Measurements from ENCODE around the gene SUMF2.
"Not testable (repeated sequence)": the region's sequence is repeated elsewhere in the genome, so short reads cannot be mapped to it uniquely, and the experiment has no call there.

Gene SUMF2

GRCh38 chr7:56026538-56026937, 37.5 kb upstream of the SUMF2 start:
- TF ChIP-seq CTCF (IDR thresholded peaks at IDR 0.05; ENCODE audit: low read length) (no peak), EZH2 (IDR thresholded peaks at IDR 0.05; ENCODE audit: borderline replicate concordance, low read length) (no peak)
- Histone ChIP-seq H3K27me3 (ENCODE audit: insufficient read depth, low read length) (no peaks in the 10 kb centered on the region), H4K20me1 (ENCODE audit: insufficient read depth, low read length) (no peaks in the 10 kb centered on the region), H2AFZ (ENCODE audit: low read length) (no peak overlapping the region), H3K79me2 (ENCODE audit: insufficient read depth, low read length) (no peaks in the 10 kb centered on the region), H3K9me2 (ENCODE audit: low read depth, low read length) (no peaks in the 10 kb centered on the region), H3K9me3 (ENCODE audit: low read length) (no peaks in the 10 kb centered on the region), H3F3A (ENCODE audit: insufficient read depth, low read length) (no peaks in the 10 kb centered on the region), H3K4me2 (ENCODE audit: low read length) (no peak overlapping the region), H3K4me3 (ENCODE audit: low read depth, low read length, poor library complexity, severe bottlenecking) (no peak overlapping the region), H3K9ac (ENCODE audit: low read length) (no peak overlapping the region), H3K4me1 (ENCODE audit: insufficient read depth, low read length, severe bottlenecking) (no peaks in the 10 kb centered on the region), H3K36me3 (ENCODE audit: insufficient read depth, low read length) (peaks cover 51% of the 10 kb centered on the region), H3K27ac (ENCODE audit: low read depth, low read length, poor library complexity, severe bottlenecking) (no peak overlapping the region)

- no peaks in the 10 kb centered on the region for H3F3A ChIP-seq (ENCODE audit: insufficient read depth, low read length)
- H2AFZ ChIP-seq (ENCODE audit: low read length): no peak overlapping the region
- TF ChIP-seq CTCF (IDR thresholded peaks at IDR 0.05; ENCODE audit: low read length) (no peak), EZH2 (IDR thresholded peaks at IDR 0.05; ENCODE audit: borderline replicate concordance, low read length) (no peak)
- H3K27ac ChIP-seq (ENCODE audit: low read depth, low read length, poor library complexity, severe bottlenecking): no peak overlapping the region
- no peaks in the 10 kb centered on the region for H3K27me3 ChIP-seq (ENCODE audit: insufficient read depth, low read length)
- no peaks in the 10 kb centered on the region for H3K9me3 ChIP-seq (ENCODE audit: low read length)
- no peaks in the 10 kb centered on the region for H3K9me2 ChIP-seq (ENCODE audit: low read depth, low read length)
- no peak overlapping the region for H3K4me2 ChIP-seq (ENCODE audit: low read length)
- no peaks in the 10 kb centered on the region for H4K20me1 ChIP-seq (ENCODE audit: insufficient read depth, low read length)
- no peak overlapping the region for H3K9ac ChIP-seq (ENCODE audit: low read length)
- no peak overlapping the region for H3K4me3 ChIP-seq (ENCODE audit: low read depth, low read length, poor library complexity, severe bottlenecking)
- H3K79me2 ChIP-seq (ENCODE audit: insufficient read depth, low read length): no peaks in the 10 kb centered on the region
- H3K36me3 ChIP-seq (ENCODE audit: insufficient read depth, low read length): peaks cover 56% of the 10 kb centered on the region
- peaks cover 12% of the 10 kb centered on the region for H3K4me1 ChIP-seq (ENCODE audit: insufficient read depth, low read length, severe bottlenecking)
Observed at GRCh38 chr7:56028942-56029630, 35.0 kb upstream of the SUMF2 start.

- Histone ChIP-seq H3K9me3 (ENCODE audit: low read length) (no peaks in the 10 kb centered on the region), H3K9me2 (ENCODE audit: low read depth, low read length) (no peaks in the 10 kb centered on the region), H3K27me3 (ENCODE audit: insufficient read depth, low read length) (no peaks in the 10 kb centered on the region), H3K9ac (ENCODE audit: low read length) (no peak overlapping the region), H3K4me3 (ENCODE audit: low read depth, low read length, poor library complexity, severe bottlenecking) (no peak overlapping the region), H3K4me2 (ENCODE audit: low read length) (no peak overlapping the region), H3K36me3 (ENCODE audit: insufficient read depth, low read length) (peaks cover 51% of the 10 kb centered on the region), H3K27ac (ENCODE audit: low read depth, low read length, poor library complexity, severe bottlenecking) (no peak overlapping the region), H3F3A (ENCODE audit: insufficient read depth, low read length) (no peaks in the 10 kb centered on the region), H3K4me1 (ENCODE audit: insufficient read depth, low read length, severe bottlenecking) (peaks cover 23% of the 10 kb centered on the region), H4K20me1 (ENCODE audit: insufficient read depth, low read length) (no peaks in the 10 kb centered on the region), H2AFZ (ENCODE audit: low read length) (no peak overlapping the region), H3K79me2 (ENCODE audit: insufficient read depth, low read length) (no peaks in the 10 kb centered on the region)
- no peak for TF ChIP-seq CTCF (IDR thresholded peaks at IDR 0.05; ENCODE audit: low read length)
- no peak for TF ChIP-seq EZH2 (IDR thresholded peaks at IDR 0.05; ENCODE audit: borderline replicate concordance, low read length)
Observed at GRCh38 chr7:56030340-56030739, 33.7 kb upstream of the SUMF2 start.

- Histone ChIP-seq H3K36me3 (ENCODE audit: insufficient read depth, low read length) (peaks cover 41% of the 10 kb centered on the region), H3K4me1 (ENCODE audit: insufficient read depth, low read length, severe bottlenecking) (peaks cover 23% of the 10 kb centered on the region)
- H4K20me1 ChIP-seq (ENCODE audit: insufficient read depth, low read length); H3K27ac ChIP-seq (ENCODE audit: low read depth, low read length, poor library complexity, severe bottlenecking); H3K27me3 ChIP-seq (ENCODE audit: insufficient read depth, low read length); H2AFZ ChIP-seq (ENCODE audit: low read length); H3K4me3 ChIP-seq (ENCODE audit: low read depth, low read length, poor library complexity, severe bottlenecking); H3K9ac ChIP-seq (ENCODE audit: low read length); H3F3A ChIP-seq (ENCODE audit: insufficient read depth, low read length); H3K79me2 ChIP-seq (ENCODE audit: insufficient read depth, low read length); H3K4me2 ChIP-seq (ENCODE audit: low read length); H3K9me3 ChIP-seq (ENCODE audit: low read length); H3K9me2 ChIP-seq (ENCODE audit: low read depth, low read length): not testable (repeated sequence)
Observed at GRCh38 chr7:56031556-56031955, 32.5 kb upstream of the SUMF2 start.

DNA sequence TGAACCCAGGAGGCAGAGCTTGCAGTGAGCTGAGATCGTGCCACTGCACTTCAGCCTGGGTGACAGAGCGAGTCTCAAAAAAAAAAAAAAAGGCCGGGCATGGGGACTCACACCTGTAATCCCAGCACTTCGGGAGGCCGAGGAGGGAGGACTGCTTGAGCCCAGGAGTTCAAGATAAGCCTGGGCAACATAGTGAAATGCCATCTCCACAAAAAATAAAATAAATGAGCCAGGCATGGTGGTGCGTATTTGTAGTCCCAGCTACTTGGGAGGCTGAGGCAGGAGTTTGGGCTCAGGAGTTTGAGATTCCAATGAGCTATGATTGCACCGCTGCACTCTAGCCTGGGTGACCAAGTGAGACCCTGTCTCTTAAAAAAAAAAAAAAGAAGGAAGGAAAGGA, 31.5 kb upstream of the SUMF2 start:
- not testable (repeated sequence) for H4K20me1 ChIP-seq (ENCODE audit: insufficient read depth, low read length); H2AFZ ChIP-seq (ENCODE audit: low read length); H3K9ac ChIP-seq (ENCODE audit: low read length); H3K9me3 ChIP-seq (ENCODE audit: low read length); H3K27ac ChIP-seq (ENCODE audit: low read depth, low read length, poor library complexity, severe bottlenecking); H3K4me2 ChIP-seq (ENCODE audit: low read length); H3K4me3 ChIP-seq (ENCODE audit: low read depth, low read length, poor library complexity, severe bottlenecking); H3F3A ChIP-seq (ENCODE audit: insufficient read depth, low read length); H3K79me2 ChIP-seq (ENCODE audit: insufficient read depth, low read length); H3K27me3 ChIP-seq (ENCODE audit: insufficient read depth, low read length); H3K9me2 ChIP-seq (ENCODE audit: low read depth, low read length)
- H3K4me1 ChIP-seq (ENCODE audit: insufficient read depth, low read length, severe bottlenecking): peaks cover 23% of the 10 kb centered on the region
- H3K36me3 ChIP-seq (ENCODE audit: insufficient read depth, low read length): peaks cover 32% of the 10 kb centered on the region

All from OCI-LY1 (cell line).